ENCODE measurements around the gene EWSR1. TPM values are rescaled to one million over a fixed set of nuclear protein-coding genes. Genes with fewer than 3 reads are reported as not detected.

Gene EWSR1
- polyA plus RNA-seq, 3 donors = 81.2 to 280 (median 136) TPM

DNA sequence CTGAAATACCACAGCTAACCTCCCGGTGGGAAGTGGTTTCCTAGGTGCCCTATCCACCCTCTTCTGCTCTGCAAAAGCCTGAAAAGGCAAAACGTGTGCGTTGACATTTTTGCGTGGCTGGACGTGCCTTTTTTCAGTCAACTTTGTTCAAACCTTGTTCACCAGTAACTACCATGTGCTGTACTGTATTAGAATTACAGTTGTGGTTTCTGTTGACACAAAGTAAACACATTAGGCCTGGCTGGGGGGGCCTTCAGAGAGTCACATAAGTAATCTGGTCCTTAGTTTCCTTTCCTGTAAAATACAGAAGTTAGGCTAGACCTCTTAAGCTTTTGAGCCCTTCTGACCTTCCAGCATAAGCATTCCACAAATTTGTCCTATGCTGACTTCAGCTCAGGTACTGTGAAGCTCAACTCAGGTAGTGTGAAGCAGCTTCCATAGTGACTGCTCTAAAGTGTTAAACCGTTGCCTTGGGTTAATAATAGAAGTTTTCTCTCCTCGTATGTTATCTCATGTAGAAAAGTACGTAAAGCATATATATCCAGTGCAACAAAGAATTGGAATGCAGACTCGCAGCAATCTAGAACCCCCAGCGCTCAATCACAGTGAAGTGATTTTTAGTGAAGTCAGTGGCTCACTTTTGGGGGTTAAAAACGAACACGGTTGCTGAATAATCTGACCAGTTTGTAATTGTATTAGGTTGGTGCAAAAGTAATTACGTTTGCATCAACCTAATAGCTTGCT lies 1.8 kb downstream of the EWSR1 start:
- peak overlapping the region; percentile 93 to 98 for H3K4me3 Mint-ChIP-seq
- Histone ChIP-seq H3K4me1 (ENCODE audit: control insufficient read depth in 1 of 2, insufficient read depth in 2 of 2, low read length in 2 of 2) (peaks cover 33 to 41% of the 10 kb centered on the region in 2 donors), H4K20me1 (ENCODE audit: insufficient read depth, low read length) (peaks cover 65% of the 10 kb centered on the region), H3K9ac (ENCODE audit: insufficient read depth, low read length, poor library complexity, severe bottlenecking) (peak overlapping the region; percentile 99), H3K4me2 (replicated peaks; ENCODE audit: extremely low read depth, low read length, poor library complexity, severe bottlenecking) (peak overlapping the region; percentile 91), H3K36me3 (replicated peaks in 1 of 2; ENCODE audit: control insufficient read depth in 1 of 2, insufficient read depth in 2 of 2, low read length in 2 of 2) (peaks cover 31 to 46% of the 10 kb centered on the region in 2 donors), H3K27me3 (ENCODE audit: control insufficient read depth in 2 of 2, insufficient read depth in 2 of 2, low read length in 2 of 2) (no peaks in the 10 kb centered on the region), H3K79me2 (ENCODE audit: insufficient read depth, low read length) (peaks cover 80% of the 10 kb centered on the region), H3K9me3 (replicated peaks in 1 of 2; ENCODE audit: control insufficient read depth in 1 of 2, insufficient read depth in 1 of 2, low read length in 2 of 2) (no peaks in the 10 kb centered on the region), H3K27ac (ENCODE audit: low read depth in 1 of 2, low read length in 2 of 2) (peak overlapping the region in 1 of 2 donors; percentile 100), H3K4me3 (replicated peaks in 1 of 3; ENCODE audit: low read depth in 2 of 3, low read length in 3 of 3) (peak overlapping the region; percentile 68 to 86 (median 80)), H2AFZ (ENCODE audit: insufficient read depth, low read depth, low read length, poor library complexity, severe bottlenecking) (no peak overlapping the region)
- H3K4me1 Mint-ChIP-seq = peaks cover 46% of the 10 kb centered on the region
- TF ChIP-seq CTCF (IDR thresholded peaks at IDR 0.05) = no peak
- DNase-seq = peak in 1 of 3 donors; percentile 32
- peaks cover 0 to 2% (median 0%) of the 10 kb centered on the region in 3 donors for H3K27me3 Mint-ChIP-seq (ENCODE audit: low read depth in 3 of 3)
- intact Hi-C loops (cut with micrococcal nuclease) = loop anchor here (5.0 to 10.0 kb wide), 3 partner anchors 32 to 115 kb away; partner anchors contain the start of genes AP1B1 (in 1 of the 2) and GAS2L1 (in 1 of the 2)
- peak overlapping the region; percentile 88 to 100 (median 100) for H3K27ac Mint-ChIP-seq
- peaks cover 37 to 40% of the 10 kb centered on the region in 2 donors for H3K36me3 Mint-ChIP-seq
- WGBS (ENCODE audit: insufficient coverage) = 13% methylated on average over 6 of the region's 13 CpGs
- no peaks in the 10 kb centered on the region for H3K9me3 Mint-ChIP-seq

GRCh38 chr22:29270475-29271271 lies 2.6 kb downstream of the EWSR1 start:
- Histone ChIP-seq H3K27me3 (ENCODE audit: control insufficient read depth in 2 of 2, insufficient read depth in 2 of 2, low read length in 2 of 2) (no peaks in the 10 kb centered on the region), H3K9me3 (replicated peaks in 1 of 2; ENCODE audit: control insufficient read depth in 1 of 2, insufficient read depth in 1 of 2, low read length in 2 of 2) (no peaks in the 10 kb centered on the region), H4K20me1 (ENCODE audit: insufficient read depth, low read length) (peaks cover 73% of the 10 kb centered on the region), H3K79me2 (ENCODE audit: insufficient read depth, low read length) (peaks cover 87% of the 10 kb centered on the region), H3K4me1 (ENCODE audit: control insufficient read depth in 1 of 2, insufficient read depth in 2 of 2, low read length in 2 of 2) (peaks cover 33 to 41% of the 10 kb centered on the region in 2 donors), H3K4me3 (replicated peaks in 1 of 3; ENCODE audit: low read depth in 2 of 3, low read length in 3 of 3) (peak overlapping the region in 2 of 3 experiments; percentile 68 to 80), H3K9ac (ENCODE audit: insufficient read depth, low read length, poor library complexity, severe bottlenecking) (no peak overlapping the region), H2AFZ (ENCODE audit: insufficient read depth, low read depth, low read length, poor library complexity, severe bottlenecking) (no peak overlapping the region), H3K36me3 (replicated peaks in 1 of 2; ENCODE audit: control insufficient read depth in 1 of 2, insufficient read depth in 2 of 2, low read length in 2 of 2) (peaks cover 39 to 49% of the 10 kb centered on the region in 2 donors), H3K4me2 (replicated peaks; ENCODE audit: extremely low read depth, low read length, poor library complexity, severe bottlenecking) (peak overlapping the region; percentile 91), H3K27ac (ENCODE audit: low read depth in 1 of 2, low read length in 2 of 2) (peak overlapping the region in 1 of 2 donors; percentile 100)
- Mint-ChIP-seq H3K27ac (peak overlapping the region in 6 of 7 donors; percentile 53 to 100 (median 66)), H3K27me3 (ENCODE audit: low read depth in 3 of 3) (peaks cover 0 to 2% (median 0%) of the 10 kb centered on the region in 3 donors), H3K4me3 (peak overlapping the region; percentile 93 to 98), H3K36me3 (peaks cover 44 to 48% of the 10 kb centered on the region in 2 donors), H3K4me1 (peaks cover 47% of the 10 kb centered on the region), H3K9me3 (no peaks in the 10 kb centered on the region)
- peak in 1 of 3 donors; percentile 4 for DNase-seq
- no peak for TF ChIP-seq CTCF (IDR thresholded peaks at IDR 0.05)
- intact Hi-C loops (cut with micrococcal nuclease) = loop anchor here in 1 of 2 donors (5.0 kb wide), 1 partner anchor 37 kb away; the partner anchor contains the start of gene GAS2L1
- 33% methylated on average over 1 of the region's 9 CpGs for WGBS (ENCODE audit: insufficient coverage)
